GM12878 (cell line): ENCODE results near the gene SIRT2. TPM values are rescaled to one million over a fixed set of nuclear protein-coding genes. Genes with fewer than 3 reads are reported as not detected.

ENCODE experiments used
- ATAC-seq: fragments of 200-7000 bp; cut with Tn5 transposase; 3 replicates; pipeline ENCODE4 v1.9.1; 2020; ENCODE audit warnings: mild to moderate bottlenecking, moderate library complexity
- BruUV-seq: library from RNA; stranded (reverse); fragments of 400-500 nt; replicated peaks from 2 replicates; lab custom pipeline; 2021; lab: Mats Ljungman, UMichigan
- CTCF ChIA-PET: fragments of 300-600 bp; sonication (Branson Sonifier 250); formaldehyde crosslinking; extraction: SDS; loops from one replicate; lab custom pipeline; 2021; ENCODE audit warnings: inconsistent platforms; lab: Yijun Ruan, JAX
- POLR2A ChIA-PET: fragments of 350-600 bp; formaldehyde crosslinking; extraction: SDS; loops from one replicate; lab custom pipeline; 2021; ENCODE audit warnings: inconsistent platforms; lab: Charles Lee
- RAD21 ChIA-PET: fragments of 300-600 bp; sonication (Branson Sonifier 250); formaldehyde crosslinking; loops from one replicate; lab custom pipeline; 2023; ENCODE audit warnings: antibody characterized with exemption; ENCODE audit not compliant: unreplicated experiment; lab: Charles Lee
- SMC1A ChIA-PET: fragments of 300-600 bp; sonication (Branson Sonifier 250); formaldehyde crosslinking; loops from one replicate; lab custom pipeline; 2023; ENCODE audit not compliant: unreplicated experiment, uncharacterized antibody; lab: Charles Lee
- DNase-seq: peaks from one replicate; pipeline ENCODE4 v3.0.0-alpha.2; 2011; ENCODE audit warnings: low read depth, low spot score
- FAIRE-seq: peaks from 3 replicates; lab custom pipeline; 2011; peaks lifted over from hg19 to GRCh38; lab: Jason Lieb, UNC
- H2AFZ ChIP-seq: 2 replicates; pipeline ENCODE4 v1.6.0; 2011; ENCODE audit warnings: low read depth, low read length, control low read depth; ENCODE audit not compliant: control insufficient read depth
- H3K27ac ChIP-seq: 2 replicates; pipeline ENCODE4 v1.5.1; 2011; ENCODE audit warnings: control low read depth; ENCODE audit not compliant: control insufficient read depth, insufficient read depth
- H3K27me3 ChIP-seq, 2 experiments: replicated peaks in 1 of 2; 2 replicates each; pipeline versions ENCODE4 v1.6.0 to v1.6.1; 2011; ENCODE audit warnings: low read length in 1 of 2; ENCODE audit not compliant: control insufficient read depth in 2 of 2, insufficient read depth in 2 of 2
- H3K36me3 ChIP-seq, 2 experiments: 2 replicates each; pipeline ENCODE4 v1.5.1; 2011; ENCODE audit warnings: low read length in 1 of 2; ENCODE audit not compliant: control insufficient read depth in 2 of 2, insufficient read depth in 2 of 2
- H3K4me1 ChIP-seq: 2 replicates; pipeline ENCODE4 v1.6.1; 2011; ENCODE audit warnings: mild to moderate bottlenecking, low read length, moderate library complexity, mixed read lengths; ENCODE audit not compliant: control insufficient read depth, insufficient read depth
- H3K4me2 ChIP-seq: 2 replicates; pipeline ENCODE4 v1.6.0; 2011; ENCODE audit warnings: control low read depth; ENCODE audit not compliant: control insufficient read depth, insufficient read depth
- H3K4me3 ChIP-seq: fragments of 200-600 bp; sonication (generic); 2 replicates; pipeline ENCODE4 v1.5.1; 2016
- H3K79me2 ChIP-seq: 2 replicates; pipeline ENCODE4 v1.6.0; 2011; ENCODE audit warnings: low read length; ENCODE audit not compliant: control insufficient read depth, insufficient read depth
- H3K9ac ChIP-seq: 2 replicates; pipeline ENCODE4 v1.8.0; 2011; ENCODE audit warnings: low read length, control low read depth, mixed read lengths; ENCODE audit not compliant: control insufficient read depth, insufficient read depth
- H3K9me3 ChIP-seq: replicated peaks from 3 replicates; pipeline ENCODE4 v1.5.1; 2011; ENCODE audit warnings: mild to moderate bottlenecking, low read length; ENCODE audit not compliant: control insufficient read depth, insufficient read depth
- H4K20me1 ChIP-seq: 2 replicates; pipeline ENCODE4 v1.6.0; 2011; ENCODE audit not compliant: control insufficient read depth, insufficient read depth
- CBX3 ChIP-seq: fragments of 200-600 bp; sonication (generic); IDR thresholded peaks from 2 replicates; pipeline ENCODE4 v1.6.1; 2016; ENCODE audit warnings: low read depth, borderline replicate concordance
- EED ChIP-seq: sonication (generic); IDR thresholded peaks from 2 replicates; pipeline ENCODE4 v1.6.1; 2016; ENCODE audit warnings: antibody characterized with exemption, low read depth
- FOS ChIP-seq: IDR thresholded peaks from 3 replicates; pipeline ENCODE4 v1.6.1; 2011; ENCODE audit warnings: borderline replicate concordance; ENCODE audit not compliant: insufficient read length; ENCODE audit errors: extremely low read depth
- IKZF2 ChIP-seq, 2 experiments: fragments of 450-650 bp; IDR thresholded peaks; 2 replicates each; pipeline ENCODE4 v1.6.1; 2017; ENCODE audit warnings: mild to moderate bottlenecking in 2 of 2, moderate library complexity in 2 of 2
- PML ChIP-seq: IDR thresholded peaks from 2 replicates; pipeline ENCODE4 v1.6.1; 2012; ENCODE audit warnings: low read length, inconsistent platforms
- POLR2A ChIP-seq: IDR thresholded peaks from 2 replicates; pipeline ENCODE4 v1.6.1; 2011; ENCODE audit warnings: low read depth, mild to moderate bottlenecking, low read length
- RB1 ChIP-seq: fragments of 450-650 bp; formaldehyde crosslinking; IDR thresholded peaks from 2 replicates; pipeline ENCODE4 v1.6.1; 2017; ENCODE audit warnings: mild to moderate bottlenecking, borderline replicate concordance
- RELB ChIP-seq: fragments of 450-650 bp; IDR thresholded peaks from 2 replicates; pipeline ENCODE4 v1.6.1; 2017; ENCODE audit warnings: low read depth, mild to moderate bottlenecking, moderate library complexity
- REST ChIP-seq: IDR thresholded peaks from 2 replicates; pipeline ENCODE4 v1.6.1; 2012; ENCODE audit warnings: mild to moderate bottlenecking, low read depth, low read length
- RUNX3 ChIP-seq: IDR thresholded peaks from 2 replicates; pipeline ENCODE4 v1.6.1; 2012; ENCODE audit warnings: low read length, inconsistent platforms
- SMAD5 ChIP-seq: IDR thresholded peaks from 2 replicates; pipeline ENCODE4 v1.6.1; 2016; ENCODE audit warnings: antibody characterized with exemption, low read depth
- SP1 ChIP-seq: IDR thresholded peaks from one replicate; pipeline ENCODE4 v1.6.1; 2011; ENCODE audit warnings: low read depth, low read length
- SRF ChIP-seq, 2 experiments: IDR thresholded peaks; 2 replicates each; pipeline ENCODE4 v1.6.1; 2011; ENCODE audit warnings: low read depth in 2 of 2, low read length in 2 of 2, mild to moderate bottlenecking in 1 of 2, moderate library complexity in 1 of 2
- ZNF384 ChIP-seq: IDR thresholded peaks from 2 replicates; pipeline ENCODE4 v1.6.1; 2012; ENCODE audit warnings: low read depth, mild to moderate bottlenecking, low read length, improper control_type of control experiment, borderline replicate concordance
- ZNF592 ChIP-seq: fragments of 450-650 bp; IDR thresholded peaks from 2 replicates; pipeline ENCODE4 v1.6.1; 2017; ENCODE audit warnings: mild to moderate bottlenecking, moderate library complexity
- WGBS: methylation state at CpG from one replicate; pipeline ENCODE4 v1.1.6; 2016; ENCODE audit warnings: low lambda C conversion rate; ENCODE audit not compliant: insufficient replicate concordance, insufficient coverage; ENCODE audit errors: missing lambda C conversion rate; 5-methylcytosine and 5-hydroxymethylcytosine counted together
- in situ Hi-C: fragments of 300-500 bp; cut with MboI; formaldehyde crosslinking; loops from 9 replicates; pipeline ENCODE4 v1.14.3; 2018; ENCODE audit warnings: mixed read lengths
- intact Hi-C: fragments of 100-400 bp; cut with micrococcal nuclease; formaldehyde crosslinking; loops from one replicate; pipeline ENCODE4 v1.14.2; 2022; ENCODE audit not compliant: unreplicated experiment
- polyA plus RNA-seq, 11 experiments: library from polyadenylated mRNA; depleted of rRNA in 4 of 11; unstranded in 6 of 11; stranded (reverse) in 5 of 11; fragments of >200 nt; fragmentation: Nextera tagmentation in 4 of 11; fragmentation: Illumina TruSeq in 1 of 11; extraction: Ambion mirVana in 4 of 11; extraction: Trizol in 1 of 11; gene quantifications; 1 replicate in 1 of 11; 2 replicates in 10 of 11; pipeline versions ENCODE4 v1.2.1 to v1.2.3, GENCODE V29; 2011 to 2016; ENCODE audit warnings: inconsistent platforms in 2 of 11, missing spikeins in 2 of 11, low read depth in 1 of 11
- total RNA-seq, 4 experiments: library from RNA; depleted of rRNA in 3 of 4; stranded (reverse); fragments of >200 nt in 3 of 4; fragmentation: Illumina TruSeq in 1 of 4; extraction: Trizol in 1 of 4; gene quantifications; 2 replicates each; pipeline versions ENCODE4 v1.2.1 to v1.2.3, GENCODE V29; 2013 to 2021

Gene SIRT2
- total and polyA plus RNA-seq, 10 of the 15 experiments (the other 5 are each of a cell fraction or from before 2014, with no cell fraction given): 1.4 to 38.7 (median 24.1) TPM

- 91% methylated on average over 19 of the region's 19 CpGs for WGBS
- Histone ChIP-seq H3K27ac (no peak overlapping the region), H3K27me3 (no peaks in the 10 kb centered on the region), H3K4me1 (peaks cover 23% of the 10 kb centered on the region), H3K36me3 (peaks cover 58 to 80% of the 10 kb centered on the region in 2 experiments), H3K4me3 (no peak overlapping the region), H3K9ac (no peak overlapping the region), H4K20me1 (peaks cover 9% of the 10 kb centered on the region), H3K4me2 (no peak overlapping the region), H3K79me2 (peaks cover 37% of the 10 kb centered on the region), H3K9me3 (no peaks in the 10 kb centered on the region), H2AFZ (no peak overlapping the region)
- ChIA-PET SMC1A (interaction anchor here (0.5 to 0.8 kb wide), 3 partner anchors 10 to 87 kb away, joined by 3 to 4 read pairs (median 3); no protein-coding TSS in a partner anchor), POLR2A (interaction anchor here (0.6 to 1.2 kb wide), 2 partner anchors 10 to 396 kb away, joined by 3 to 7 read pairs; partner anchors contain the start of gene ECH1), RAD21 (interaction anchor here (1.1 to 1.6 kb wide), 3 partner anchors 10 to 439 kb away, joined by 3 to 4 read pairs (median 4); partner anchors contain the start of genes ECH1 and FAM98C), CTCF (interaction anchor here (0.6 to 1.6 kb wide), 5 partner anchors 24 to 440 kb away, joined by 3 to 6 read pairs (median 3); no protein-coding TSS in a partner anchor)
- no TSS peak for BruUV-seq
- in situ Hi-C loops (no loop called here), intact Hi-C loops (no loop called here)
- no peak for DNase-seq
- FAIRE-seq: no peak
- ATAC-seq: no peak
- 0 out of 2 replicates have a peak, but pooled peaks have one; percentile 14 for TF ChIP-seq RUNX3
- peak; percentile 72 for TF ChIP-seq POLR2A
- no peak for TF ChIP-seq CBX3
- TF ChIP-seq FOS: no peak
- TF ChIP-seq PML: peak; percentile 17; the same call in 1 of the 2 replicates
- TF ChIP-seq REST: no peak
- no peak for TF ChIP-seq ZNF592
- 0 out of 2 replicates have a peak, but pooled peaks have one; percentile 19 for TF ChIP-seq SMAD5
- TF ChIP-seq EED: no peak
- TF ChIP-seq ZNF384: peak; percentile 41; the same call in 1 of the 2 replicates
- no peak for TF ChIP-seq RB1
- no peak for TF ChIP-seq SRF (IDR thresholded peaks at IDR 0.05; ENCODE audit: low read depth in 2 of 2, low read length in 2 of 2)
- no peak for TF ChIP-seq RELB
- TF ChIP-seq SP1: no peak
- no peak for TF ChIP-seq IKZF2 (IDR thresholded peaks at IDR 0.05)
Measured at GRCh38 chr19:38841787-38842438, 57.5 kb downstream of the SIRT2 start.
